ENCODE results near the gene RMND5B. TPM values are rescaled to one million over a fixed set of nuclear protein-coding genes. Genes with fewer than 3 reads are reported as not detected.

RMND5B gene
- total RNA-seq, 1 donor = 30.4 TPM

DNA sequence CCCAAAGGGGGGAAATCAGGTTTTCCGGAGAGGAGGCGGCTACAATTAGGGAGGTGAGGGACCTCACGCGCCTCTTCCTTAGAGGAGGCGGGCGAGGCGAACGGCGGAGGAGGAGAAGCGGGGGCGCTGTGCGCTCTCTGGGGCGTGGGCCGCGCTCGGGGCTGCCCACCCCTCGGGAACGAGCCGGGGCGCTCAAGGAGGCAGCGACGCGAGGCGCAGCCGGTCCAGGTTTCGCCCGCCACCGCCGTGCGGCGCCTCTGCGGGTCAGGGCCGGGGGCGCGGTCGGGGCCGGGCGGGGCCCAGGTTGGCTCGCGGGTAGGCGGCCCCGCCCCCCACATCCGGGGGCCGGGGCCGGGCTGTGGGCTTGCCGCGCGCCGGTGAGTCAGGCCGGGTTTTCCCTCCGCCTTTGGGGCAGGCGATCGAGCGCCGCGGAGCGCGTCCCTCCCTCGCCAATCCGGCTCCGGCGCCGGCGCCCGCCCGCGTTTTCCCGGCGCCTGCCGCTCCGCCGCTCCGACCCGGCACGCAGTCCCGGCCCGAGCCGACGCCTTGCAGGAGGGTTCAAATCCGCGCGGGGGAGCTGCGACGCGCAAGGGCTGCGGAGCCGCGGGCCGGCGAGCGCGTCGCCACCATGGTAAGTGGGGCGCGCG, 17.6 kb upstream of the RMND5B start, which contains the start of gene N4BP3:
TSS of gene N4BP3 (plus strand) at position 392 of the 647 bp plus-strand sequence. CDS start 6,052 bp downstream, outside the sequence.
- peak in 2 of 3 donors; percentile 85 to 91 for DNase-seq (ENCODE audit: low read depth in 2 of 3, low spot score in 2 of 3)

DNA sequence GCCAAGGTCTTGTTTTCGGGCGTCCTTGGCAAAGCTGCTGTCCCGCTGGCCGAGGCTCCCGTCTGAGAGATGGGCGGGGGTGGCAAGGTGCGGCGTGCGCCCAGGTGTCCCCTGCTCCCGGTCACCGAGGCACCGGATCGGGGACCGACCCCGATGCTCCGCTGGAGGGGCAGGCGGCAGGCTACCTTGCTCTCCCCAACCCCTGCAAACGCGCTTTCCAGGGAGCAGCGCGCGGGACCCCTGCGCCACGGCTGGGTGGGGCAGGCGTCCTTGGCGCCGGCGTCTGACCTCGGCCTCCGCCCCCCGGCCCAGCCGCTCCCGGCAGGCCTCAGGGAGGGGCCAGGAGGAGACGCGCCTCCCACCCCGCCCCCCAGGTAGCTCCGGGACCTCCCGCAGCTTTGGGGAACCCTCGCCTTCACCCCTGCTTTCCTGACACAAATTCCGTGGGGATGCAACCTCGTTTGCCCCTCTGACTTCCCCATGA, 16.9 kb upstream of the RMND5B start:
- DNase-seq (ENCODE audit: low read depth in 2 of 3, low spot score in 2 of 3) = no peak

DNA sequence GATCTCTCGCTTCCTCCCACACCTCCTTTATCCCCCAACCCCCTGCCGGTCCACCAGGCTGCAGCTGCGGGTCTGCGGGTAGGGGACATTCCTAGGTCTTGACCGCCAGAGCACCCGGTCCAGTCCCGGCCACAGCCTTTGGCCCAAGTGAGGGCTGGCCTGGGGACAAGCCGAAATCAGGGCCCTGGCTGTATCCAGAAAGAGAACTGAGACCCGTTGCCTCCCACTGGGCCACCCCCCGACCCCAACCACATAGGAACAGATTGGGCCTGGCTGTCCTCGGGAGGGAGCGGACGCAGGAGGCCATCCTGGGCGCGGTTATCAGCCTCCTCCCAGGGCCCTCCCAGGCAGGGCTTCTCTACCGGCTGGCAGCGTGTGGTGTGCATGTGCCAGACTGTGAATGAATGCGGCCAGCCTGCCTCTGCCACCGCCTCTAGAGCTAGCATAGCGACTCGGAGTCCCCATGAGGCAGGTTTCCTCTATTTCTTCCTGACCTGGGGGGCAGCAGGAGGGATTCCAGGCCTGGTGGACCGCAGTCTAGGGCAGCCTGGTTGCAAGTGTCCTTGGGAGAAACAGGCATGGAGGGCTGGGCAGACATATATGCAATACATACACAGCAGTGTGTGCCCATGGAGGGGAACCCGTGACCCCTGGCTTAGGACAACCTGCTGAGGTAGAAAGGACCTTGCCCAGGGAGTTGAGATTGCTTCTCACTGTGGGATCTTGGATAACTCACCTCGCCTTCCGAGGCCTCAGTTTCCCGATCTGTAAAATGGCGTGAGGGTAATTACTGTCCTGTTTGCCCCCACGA, 16.3 kb upstream of the RMND5B start:
- DNase-seq (ENCODE audit: low read depth in 2 of 3, low spot score in 2 of 3) = peak in 2 of 3 donors; percentile 43 to 64

DNA sequence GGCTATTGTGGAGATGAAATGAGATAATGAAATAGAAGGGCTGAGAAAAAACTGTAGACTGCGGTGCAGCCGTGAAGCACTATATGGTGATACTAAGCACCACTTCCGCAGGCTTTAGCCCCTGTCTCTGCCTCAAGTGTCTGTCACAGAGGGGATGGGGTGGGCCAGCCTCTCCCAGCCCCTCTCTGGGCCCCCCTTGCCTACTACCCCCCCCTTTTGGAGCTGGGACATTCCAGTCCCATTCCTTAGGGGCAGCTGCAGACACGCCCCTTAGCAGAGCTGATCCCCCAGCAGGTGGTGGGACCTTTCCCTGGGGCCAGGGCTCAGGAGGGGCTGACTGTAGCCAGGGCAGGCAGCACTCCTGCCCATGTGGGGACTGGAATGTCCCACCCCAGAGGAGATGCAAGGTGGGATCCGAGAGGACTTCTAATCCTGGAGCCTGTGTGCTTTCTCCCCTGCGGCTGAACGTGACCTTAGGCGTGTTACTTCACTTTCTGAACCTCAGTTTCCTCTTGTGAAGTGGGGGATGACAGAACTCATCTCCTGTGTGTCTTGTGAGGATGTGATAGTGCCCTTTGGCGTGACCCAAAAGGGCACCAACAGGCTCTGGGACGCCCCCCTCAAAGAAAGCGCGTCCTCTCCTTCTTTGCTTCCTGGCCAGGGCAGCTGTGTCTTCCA, 15.5 kb upstream of the RMND5B start:
- DNase-seq (ENCODE audit: low read depth in 2 of 3, low spot score in 2 of 3) = no peak

DNA sequence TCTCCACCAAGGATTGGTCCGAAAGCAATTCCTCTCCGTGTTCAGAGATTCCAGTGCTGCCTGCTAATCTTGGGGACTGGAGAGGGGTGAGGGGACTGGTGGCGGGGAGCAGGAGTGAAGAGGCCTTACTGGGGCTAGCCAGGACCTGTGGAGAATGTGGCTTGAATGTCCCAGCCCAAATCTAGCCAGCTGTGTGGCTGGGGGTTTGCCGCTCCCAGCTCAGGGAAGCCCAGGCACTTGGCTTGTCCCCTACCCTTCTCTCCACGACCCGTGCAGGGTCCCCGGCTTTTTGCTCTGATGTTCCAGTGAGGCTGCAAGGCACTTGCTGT, 15.0 kb upstream of the RMND5B start:
- no peak for DNase-seq (ENCODE audit: low read depth in 2 of 3, low spot score in 2 of 3)

DNA sequence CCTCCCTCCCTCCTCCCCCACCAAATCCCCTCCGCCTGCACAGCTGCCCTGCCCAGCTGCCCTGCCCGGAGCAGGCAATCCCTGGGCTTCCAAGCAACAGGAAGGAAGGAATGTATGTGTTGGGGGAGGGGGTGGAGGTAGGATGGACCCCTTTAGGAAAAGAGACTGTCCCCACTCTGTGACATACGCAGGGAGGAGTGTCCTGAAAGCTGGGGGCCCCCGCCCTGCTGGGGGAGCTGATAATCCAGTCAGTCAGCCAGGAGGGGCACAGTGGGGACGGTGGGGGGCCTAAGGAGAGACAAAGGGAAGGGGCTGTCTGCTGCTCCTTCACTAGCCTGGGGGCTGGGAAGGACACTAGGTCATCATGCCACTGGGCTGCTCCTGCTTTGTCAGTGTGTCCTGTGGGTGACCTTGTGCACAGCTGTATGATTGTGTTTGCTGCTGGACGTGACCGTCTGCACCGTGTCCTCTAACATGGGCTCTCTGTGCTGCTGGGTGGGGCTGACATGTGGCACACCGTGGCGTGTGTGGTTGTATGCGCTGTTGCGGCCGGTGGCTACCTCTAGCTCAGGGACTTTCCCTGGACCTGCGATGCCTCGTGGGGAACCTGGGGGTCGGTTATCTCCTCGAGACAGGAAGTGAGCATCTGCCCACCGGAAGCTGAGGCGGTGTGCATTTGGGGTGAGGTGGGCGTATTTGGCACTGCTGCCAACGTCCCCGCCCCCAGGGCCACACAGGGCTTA, 14.5 kb upstream of the RMND5B start:
- peak in 2 of 3 donors; percentile 92 to 93 for DNase-seq (ENCODE audit: low read depth in 2 of 3, low spot score in 2 of 3)

DNA sequence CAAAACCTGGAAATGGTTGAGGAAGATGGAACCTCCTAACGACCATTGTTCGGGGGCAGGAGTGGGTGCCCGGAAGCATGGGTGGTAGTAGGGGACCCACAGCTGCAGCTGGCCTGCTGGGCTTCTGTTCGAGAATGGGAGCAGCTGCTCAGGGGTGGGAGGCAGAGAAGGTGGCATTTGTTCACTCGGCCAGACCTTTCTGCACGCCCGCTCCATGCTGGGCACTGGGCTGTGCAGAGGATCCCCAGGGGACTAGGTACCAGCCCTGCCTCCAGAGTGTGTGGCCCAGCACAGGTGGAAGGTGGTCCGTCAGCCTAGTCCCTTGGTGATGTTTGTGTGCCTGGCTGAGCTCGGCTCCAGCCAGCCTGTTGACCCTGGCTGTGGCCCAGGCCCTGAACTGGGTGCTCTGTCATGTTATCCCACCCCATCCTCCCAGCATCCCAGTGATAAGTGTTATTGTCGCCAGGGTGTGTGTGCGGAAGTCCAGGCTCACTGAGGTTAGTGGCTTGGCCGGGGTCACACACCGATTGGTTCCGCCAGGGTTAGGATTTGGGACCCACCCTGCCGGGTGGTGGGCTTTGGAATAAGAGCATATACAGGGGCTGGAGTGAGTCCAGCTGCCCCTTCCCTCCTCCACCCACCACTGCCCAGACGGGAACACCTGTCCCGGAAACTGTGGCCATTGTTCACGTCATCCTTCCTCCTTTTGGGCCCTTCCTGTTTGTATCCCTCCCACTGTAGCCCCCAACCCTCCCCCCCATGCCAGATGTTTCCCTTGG, 12.7 kb upstream of the RMND5B start:
- peak in 2 of 3 donors; percentile 66 to 67 for DNase-seq (ENCODE audit: low read depth in 2 of 3, low spot score in 2 of 3)

DNA sequence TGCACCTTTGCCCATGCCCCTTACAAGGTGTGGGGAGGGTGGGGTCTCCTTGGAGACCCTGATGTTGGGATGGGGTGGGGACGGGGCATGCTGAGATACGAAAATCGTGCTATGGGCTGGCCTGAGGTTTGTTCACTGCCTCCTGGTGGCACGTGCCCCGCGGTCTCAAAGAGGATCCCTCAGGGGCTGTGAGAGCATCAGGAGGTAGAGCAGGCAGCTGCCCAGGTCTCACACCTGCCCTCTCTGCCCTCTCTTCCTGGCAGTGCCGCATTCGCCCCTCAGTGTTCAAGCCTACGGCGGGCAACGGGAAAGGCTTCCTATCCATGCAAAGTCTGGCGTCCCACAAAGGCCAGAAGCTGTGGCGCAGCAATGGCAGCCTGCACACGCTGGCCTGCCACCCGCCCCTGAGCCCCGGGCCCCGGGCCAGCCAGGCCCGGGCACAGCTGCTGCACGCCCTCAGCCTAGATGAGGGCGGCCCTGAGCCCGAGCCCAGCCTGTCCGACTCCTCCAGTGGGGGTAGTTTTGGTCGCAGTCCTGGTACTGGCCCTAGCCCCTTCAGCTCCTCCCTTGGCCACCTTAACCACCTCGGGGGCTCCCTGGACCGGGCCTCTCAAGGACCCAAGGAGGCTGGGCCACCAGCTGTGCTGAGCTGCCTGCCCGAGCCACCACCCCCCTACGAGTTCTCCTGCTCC, 10.8 kb upstream of the RMND5B start:
- DNase-seq (ENCODE audit: low read depth in 2 of 3, low spot score in 2 of 3) = no peak

DNA sequence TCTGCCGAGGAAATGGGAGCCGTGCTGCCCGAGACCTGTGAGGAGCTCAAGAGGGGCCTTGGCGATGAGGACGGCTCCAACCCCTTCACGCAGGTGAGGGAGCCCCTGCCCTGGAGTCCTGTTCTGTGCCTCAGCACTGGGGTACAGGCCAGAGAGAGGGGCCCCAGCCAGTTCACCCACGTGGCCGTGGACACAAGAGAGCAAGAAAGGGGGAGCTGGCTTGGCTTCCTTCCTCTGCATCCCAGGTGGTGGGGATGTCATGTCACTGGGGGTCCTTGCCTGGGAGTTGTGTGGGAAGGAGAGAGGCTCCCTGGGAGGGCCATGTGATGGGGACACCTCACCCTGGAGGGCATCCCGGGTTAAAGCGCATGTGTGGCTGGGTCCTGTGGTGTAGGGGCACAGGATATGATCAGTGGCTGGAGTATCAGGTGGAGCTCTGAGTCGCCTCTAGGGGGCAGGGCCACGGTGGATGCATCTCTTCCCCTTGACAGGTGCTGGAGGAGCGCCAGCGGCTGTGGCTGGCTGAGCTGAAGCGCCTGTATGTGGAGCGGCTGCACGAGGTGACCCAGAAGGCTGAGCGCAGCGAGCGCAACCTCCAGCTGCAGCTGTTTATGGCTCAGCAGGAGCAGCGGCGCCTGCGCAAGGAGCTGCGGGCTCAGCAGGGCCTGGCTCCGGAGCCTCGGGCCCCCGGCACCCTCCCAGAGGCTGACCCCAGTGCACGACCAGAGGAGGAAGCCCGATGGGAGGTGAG, 10.0 kb upstream of the RMND5B start:
- DNase-seq (ENCODE audit: low read depth in 2 of 3, low spot score in 2 of 3) = peak; percentile 68 to 96 (median 94)

DNA sequence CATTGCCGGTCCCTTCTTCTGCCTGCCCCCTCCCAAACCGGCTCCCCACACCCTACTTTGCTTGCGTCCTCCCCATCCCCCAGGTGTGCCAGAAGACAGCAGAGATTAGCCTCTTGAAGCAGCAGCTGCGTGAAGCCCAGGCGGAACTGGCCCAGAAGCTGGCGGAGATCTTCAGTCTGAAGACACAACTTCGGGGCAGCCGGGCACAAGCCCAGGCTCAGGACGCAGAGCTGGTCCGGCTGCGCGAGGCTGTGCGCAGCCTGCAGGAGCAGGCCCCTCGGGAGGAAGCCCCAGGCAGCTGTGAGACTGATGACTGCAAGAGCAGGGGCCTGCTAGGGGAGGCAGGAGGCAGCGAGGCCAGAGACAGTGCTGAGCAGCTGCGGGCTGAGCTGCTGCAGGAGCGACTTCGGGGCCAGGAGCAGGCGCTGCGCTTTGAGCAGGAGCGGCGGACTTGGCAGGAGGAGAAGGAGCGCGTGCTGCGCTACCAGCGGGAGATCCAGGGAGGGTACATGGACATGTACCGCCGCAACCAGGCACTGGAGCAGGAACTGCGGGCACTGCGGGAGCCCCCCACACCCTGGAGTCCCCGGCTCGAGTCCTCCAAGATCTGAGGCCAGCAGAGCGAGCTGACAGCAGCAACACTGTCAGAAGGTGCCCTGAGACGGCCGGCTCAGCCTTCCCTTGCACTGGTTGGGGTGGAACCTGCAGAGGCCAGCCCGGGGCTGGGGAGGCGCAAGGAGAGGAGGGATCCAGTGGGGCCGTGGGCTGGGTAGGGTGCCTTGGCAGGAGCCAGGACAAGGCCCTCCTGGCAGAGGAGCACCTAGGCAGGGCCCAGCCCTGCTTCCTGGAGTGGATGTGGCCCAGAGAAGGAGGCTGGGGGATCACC, 9.2 kb upstream of the RMND5B start:
- DNase-seq (ENCODE audit: low read depth in 2 of 3, low spot score in 2 of 3) = no peak

DNA sequence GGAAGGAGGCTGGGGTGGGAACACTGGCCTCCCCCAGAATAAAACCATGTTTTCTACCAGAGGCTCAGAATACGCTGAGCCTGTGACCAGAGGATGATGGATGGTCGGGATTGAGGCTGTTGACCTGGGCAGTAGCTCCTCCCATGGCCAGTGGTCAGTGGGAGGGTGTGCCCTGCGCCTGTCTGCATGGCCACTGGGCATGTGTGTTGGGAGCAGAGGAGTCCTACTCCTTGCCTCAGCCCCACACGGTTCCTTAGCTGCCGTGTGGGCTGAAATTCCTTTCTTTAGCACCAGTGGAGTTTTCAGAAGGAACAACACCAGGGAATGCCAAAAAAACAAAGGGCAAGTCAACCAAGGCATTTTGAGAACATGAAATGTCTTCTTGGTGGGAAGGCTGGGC, 8.5 kb upstream of the RMND5B start:
- no peak for DNase-seq (ENCODE audit: low read depth in 2 of 3, low spot score in 2 of 3)

DNA sequence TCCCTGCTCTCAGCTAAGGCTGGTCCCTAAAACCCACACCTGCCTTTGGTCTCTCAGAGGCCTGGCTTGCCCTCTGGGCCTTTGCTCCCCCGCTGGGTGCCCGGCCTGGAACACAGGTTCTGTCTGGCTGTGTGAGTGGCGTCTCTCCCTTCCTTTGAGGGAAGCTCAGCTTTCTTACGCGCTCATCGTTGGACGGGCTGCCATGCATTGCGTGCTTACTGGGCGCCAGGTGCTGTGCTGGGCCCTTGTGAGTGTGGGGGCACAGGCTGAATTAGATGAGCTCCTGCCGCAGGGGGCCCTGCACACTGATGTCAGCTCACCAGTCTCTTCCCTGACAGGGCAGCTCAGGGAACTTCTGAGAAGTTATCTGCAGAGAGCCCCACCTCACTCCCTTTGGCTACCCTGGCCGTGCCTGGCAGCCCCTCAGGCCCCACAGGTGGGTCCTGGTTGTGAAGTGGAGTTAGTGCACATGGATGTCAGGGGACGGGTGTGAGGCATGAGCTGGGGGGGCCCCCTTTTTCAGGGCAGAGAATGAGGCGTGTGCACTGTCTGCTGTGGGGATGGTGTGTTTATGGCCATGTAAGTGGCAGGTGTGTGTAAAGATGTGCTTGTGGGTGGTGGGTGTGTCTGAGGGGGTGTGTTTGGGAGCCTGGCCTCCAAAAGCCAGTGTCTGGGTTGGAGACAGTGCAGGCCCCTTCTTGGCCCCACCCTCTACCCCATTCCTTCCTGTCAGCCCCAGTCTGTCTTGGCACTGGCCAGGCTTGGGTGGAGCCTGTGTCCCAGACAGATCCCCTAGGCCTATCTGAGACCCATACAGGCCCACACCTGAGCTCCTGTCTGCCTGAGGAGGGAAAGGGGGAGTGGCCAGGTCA, 7.5 kb upstream of the RMND5B start:
- no peak for DNase-seq (ENCODE audit: low read depth in 2 of 3, low spot score in 2 of 3)

DNA sequence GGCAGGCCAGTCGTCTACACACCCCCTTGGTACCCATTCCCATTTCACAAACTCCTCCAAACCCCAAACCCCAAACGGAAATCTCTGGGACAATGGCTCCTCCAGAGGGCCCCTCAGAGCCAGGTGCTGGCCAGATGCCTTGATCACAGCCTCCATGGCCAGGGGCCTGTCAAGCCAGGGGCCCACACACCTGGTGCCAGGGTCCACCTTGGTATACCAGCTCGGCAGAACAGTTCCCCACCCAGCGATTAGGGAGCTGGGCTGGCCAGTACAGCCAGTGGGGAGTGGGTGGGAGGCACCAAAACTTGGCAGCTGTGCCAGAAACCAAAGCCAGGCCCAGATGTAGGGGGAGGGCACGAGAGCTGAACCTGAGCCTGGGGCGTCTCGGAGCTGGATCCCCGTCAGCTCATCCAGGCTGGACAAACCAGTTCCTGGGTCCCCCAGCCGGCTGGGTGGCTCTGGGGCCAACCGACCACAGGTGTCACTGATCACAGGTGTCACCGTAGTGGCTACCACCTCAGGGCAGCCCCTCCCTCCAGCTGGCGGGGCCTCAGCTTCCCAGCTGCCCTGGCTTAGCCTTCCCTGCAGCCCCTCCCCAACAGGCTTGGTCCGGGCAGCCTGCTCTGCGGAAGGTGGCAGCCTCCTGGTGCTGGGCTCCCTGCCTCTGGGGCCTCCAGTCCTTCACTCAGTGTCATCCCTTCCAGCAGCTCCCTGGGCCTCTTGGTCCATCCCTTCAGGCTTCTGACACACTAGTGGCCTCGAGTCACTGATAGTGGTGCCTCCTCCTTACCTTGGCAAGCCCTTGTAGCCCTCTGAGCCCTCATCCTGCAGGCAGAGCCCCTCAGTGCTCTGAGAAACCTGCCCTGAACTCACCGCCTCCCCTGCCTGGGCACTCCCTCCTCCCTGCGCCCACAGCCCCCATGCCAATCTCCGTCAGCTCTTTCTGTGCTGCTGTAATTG, 6.6 kb upstream of the RMND5B start:
- DNase-seq (ENCODE audit: low read depth in 2 of 3, low spot score in 2 of 3) = no peak

DNA sequence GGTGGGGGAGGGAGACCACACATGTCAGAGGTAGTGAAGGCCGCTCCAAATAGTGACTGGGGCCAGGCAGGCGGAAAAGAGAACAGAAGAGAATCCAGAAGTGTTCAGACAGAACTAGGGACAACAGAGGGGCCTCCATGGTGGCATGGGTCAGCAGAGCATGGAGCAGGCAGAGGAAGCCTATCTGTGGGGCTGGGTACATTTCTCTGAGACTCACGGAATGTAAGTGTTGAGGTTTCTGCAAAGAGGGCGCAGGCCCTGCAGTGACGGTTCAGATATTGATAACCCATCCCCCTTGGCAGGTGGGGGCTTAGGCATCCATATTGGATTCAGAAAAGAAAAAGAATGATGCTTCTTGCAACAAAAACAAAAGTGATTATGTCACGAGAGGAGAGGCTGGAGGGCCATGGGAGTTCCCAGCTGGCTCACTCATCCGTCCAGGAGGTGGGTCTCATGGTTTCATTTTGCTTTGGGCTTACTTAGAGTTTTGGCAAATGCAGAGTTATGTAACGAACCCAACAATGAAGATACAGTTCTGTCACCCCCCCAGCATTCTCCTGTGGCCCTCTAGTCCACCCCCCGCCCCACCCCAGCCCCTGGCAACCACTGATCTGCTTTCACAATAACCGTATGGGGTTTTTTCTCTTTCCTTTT, 5.4 kb upstream of the RMND5B start:
- no peak for DNase-seq (ENCODE audit: low read depth in 2 of 3, low spot score in 2 of 3)

DNA sequence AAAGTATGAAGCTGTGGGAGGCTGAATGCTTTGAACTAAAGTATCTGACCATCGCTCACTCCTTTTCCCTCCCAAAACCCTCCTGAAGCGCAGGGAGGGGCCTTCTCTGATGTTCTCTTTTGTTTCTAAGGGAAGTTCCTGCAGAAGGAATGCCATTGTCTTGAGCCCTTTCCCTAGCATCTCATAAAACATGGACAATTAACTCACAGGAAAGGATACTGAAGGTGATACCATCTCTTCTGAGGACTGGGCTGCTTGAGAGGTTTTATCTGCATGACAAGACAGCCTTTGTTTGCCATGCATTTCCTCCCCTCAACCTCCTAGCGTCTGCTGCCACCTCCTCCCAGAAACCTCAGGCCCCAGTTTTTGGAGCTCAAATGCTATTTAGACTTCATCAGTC, 4.3 kb upstream of the RMND5B start:
- DNase-seq (ENCODE audit: low read depth in 2 of 3, low spot score in 2 of 3) = no peak
